Astrocyte (in vitro differentiated cells and primary cell): ENCODE results near the gene STON2. TPM values are rescaled to one million over a fixed set of nuclear protein-coding genes. Genes with fewer than 3 reads are reported as not detected.
"Not testable (repeated sequence)": the region's sequence is repeated elsewhere in the genome, so short reads cannot be mapped to it uniquely, and the experiment has no call there.

Experiments used
- DNase-seq: peaks from one replicate; pipeline ENCODE4 v3.0.0-alpha.2; 2010; ENCODE audit warnings: low read depth
- FAIRE-seq: peaks from 2 replicates; lab custom pipeline; 2011; peaks lifted over from hg19 to GRCh38; lab: Jason Lieb, UNC
- H2AFZ ChIP-seq: 2 replicates; pipeline ENCODE4 v1.6.0; 2012; ENCODE audit warnings: low read depth, low read length, inconsistent platforms
- H3K27ac ChIP-seq: 2 replicates; pipeline ENCODE4 v1.5.1; 2011; ENCODE audit warnings: low read depth, low read length, inconsistent platforms
- H3K27me3 ChIP-seq: 2 replicates; pipeline ENCODE4 v1.6.0; 2011; ENCODE audit warnings: low read length, inconsistent platforms; ENCODE audit not compliant: insufficient read depth
- H3K36me3 ChIP-seq: 2 replicates; pipeline ENCODE4 v1.5.1; 2011; ENCODE audit warnings: low read length, inconsistent platforms; ENCODE audit not compliant: insufficient read depth
- H3K4me1 ChIP-seq: 2 replicates; pipeline ENCODE4 v1.5.1; 2011; ENCODE audit warnings: low read length, inconsistent platforms; ENCODE audit not compliant: insufficient read depth
- H3K4me2 ChIP-seq: 2 replicates; pipeline ENCODE4 v1.6.0; 2012; ENCODE audit warnings: low read length, inconsistent platforms
- H3K4me3 ChIP-seq: 2 replicates; pipeline ENCODE4 v1.5.1; 2011; ENCODE audit warnings: low read depth, mild to moderate bottlenecking, low read length, inconsistent platforms; ENCODE audit not compliant: insufficient read depth
- H3K79me2 ChIP-seq: 2 replicates; pipeline ENCODE4 v1.6.0; 2012; ENCODE audit warnings: mild to moderate bottlenecking, low read length, inconsistent platforms; ENCODE audit not compliant: insufficient read depth
- H3K9ac ChIP-seq: 2 replicates; pipeline ENCODE4 v1.6.0; 2012; ENCODE audit warnings: mild to moderate bottlenecking, low read length, inconsistent platforms
- H3K9me3 ChIP-seq: 2 replicates; pipeline ENCODE4 v1.5.1; 2012; ENCODE audit warnings: low read depth, mild to moderate bottlenecking, low read length, inconsistent platforms; ENCODE audit not compliant: insufficient read depth
- H4K20me1 ChIP-seq: 2 replicates; pipeline ENCODE4 v1.6.0; 2012; ENCODE audit warnings: low read length, inconsistent platforms; ENCODE audit not compliant: insufficient read depth
- H3K27ac Mint-ChIP-seq: one replicate; pipeline ENCODE4 v1.8.0; 2021; ENCODE audit warnings: mild to moderate bottlenecking, mixed read lengths; ENCODE audit not compliant: unreplicated experiment
- H3K27me3 Mint-ChIP-seq: one replicate; pipeline ENCODE4 v1.8.0; 2021; ENCODE audit warnings: low read depth, mixed read lengths; ENCODE audit not compliant: unreplicated experiment
- H3K36me3 Mint-ChIP-seq: one replicate; pipeline ENCODE4 v1.8.0; 2021; ENCODE audit warnings: low read depth, mixed read lengths; ENCODE audit not compliant: unreplicated experiment
- H3K4me1 Mint-ChIP-seq: one replicate; pipeline ENCODE4 v1.8.0; 2021; ENCODE audit warnings: low read depth, mixed read lengths; ENCODE audit not compliant: unreplicated experiment
- H3K4me3 Mint-ChIP-seq: one replicate; pipeline ENCODE4 v1.8.0; 2021; ENCODE audit warnings: mild to moderate bottlenecking, moderate library complexity, mixed read lengths; ENCODE audit not compliant: unreplicated experiment
- H3K9me3 Mint-ChIP-seq: one replicate; pipeline ENCODE4 v1.8.0; 2021; ENCODE audit warnings: mild to moderate bottlenecking, mixed read lengths; ENCODE audit not compliant: unreplicated experiment
- CTCF ChIP-seq: IDR thresholded peaks from 2 replicates; pipeline ENCODE4 v1.5.1; 2011; ENCODE audit warnings: low read depth, mild to moderate bottlenecking, inconsistent platforms, low read length, moderate library complexity; ENCODE audit not compliant: insufficient read depth
- EZH2 ChIP-seq: IDR thresholded peaks from 2 replicates; pipeline ENCODE4 v1.6.1; 2012; ENCODE audit warnings: mild to moderate bottlenecking, low read length, inconsistent platforms; ENCODE audit not compliant: insufficient read depth
- total RNA-seq: library from RNA; stranded (reverse); gene quantifications from 2 replicates; pipeline ENCODE4 v1.2.1, GENCODE V29; 2021

STON2 gene
- total RNA-seq, 1 donor from 2014 or later, result 52.9 TPM

DNA sequence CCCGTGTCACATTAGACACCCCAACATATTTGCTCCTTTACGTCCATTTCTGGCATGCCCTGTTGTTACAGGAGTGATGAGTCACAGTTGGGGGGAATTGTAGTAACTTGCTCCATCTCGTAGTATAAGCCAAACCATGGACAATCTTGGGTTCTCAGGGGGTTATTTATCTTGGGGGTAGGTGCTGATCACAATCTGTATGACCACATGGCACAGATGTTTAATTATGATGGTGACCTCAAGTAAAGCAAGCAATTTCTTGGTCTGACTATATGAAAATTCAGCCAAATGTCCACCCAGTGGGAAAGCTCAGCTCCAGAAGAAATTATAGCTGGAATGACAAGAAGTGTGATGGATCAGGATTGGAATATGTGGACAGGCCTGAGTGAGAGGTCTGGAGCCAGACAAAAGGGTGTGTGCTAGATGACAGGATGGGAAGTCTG is 32.1 kb upstream of the STON2 start:
- Histone ChIP-seq H3K9ac (no peak overlapping the region), H3K4me3 (no peak overlapping the region), H3K4me1 (peaks cover 11% of the 10 kb centered on the region), H3K9me3 (no peaks in the 10 kb centered on the region), H3K27ac (no peak overlapping the region), H4K20me1 (no peaks in the 10 kb centered on the region), H2AFZ (no peak overlapping the region), H3K36me3 (no peaks in the 10 kb centered on the region), H3K27me3 (peaks cover 39% of the 10 kb centered on the region), H3K4me2 (no peak overlapping the region), H3K79me2 (no peaks in the 10 kb centered on the region)
- Mint-ChIP-seq H3K36me3 (no peaks in the 10 kb centered on the region), H3K27ac (no peak overlapping the region), H3K9me3 (peaks cover 5% of the 10 kb centered on the region), H3K27me3 (peaks cover 10% of the 10 kb centered on the region), H3K4me3 (no peak overlapping the region), H3K4me1 (peaks cover 6% of the 10 kb centered on the region)
- TF ChIP-seq CTCF (no peak), EZH2 (no peak)
- FAIRE-seq (no peak), DNase-seq (peak; percentile 51)

DNA sequence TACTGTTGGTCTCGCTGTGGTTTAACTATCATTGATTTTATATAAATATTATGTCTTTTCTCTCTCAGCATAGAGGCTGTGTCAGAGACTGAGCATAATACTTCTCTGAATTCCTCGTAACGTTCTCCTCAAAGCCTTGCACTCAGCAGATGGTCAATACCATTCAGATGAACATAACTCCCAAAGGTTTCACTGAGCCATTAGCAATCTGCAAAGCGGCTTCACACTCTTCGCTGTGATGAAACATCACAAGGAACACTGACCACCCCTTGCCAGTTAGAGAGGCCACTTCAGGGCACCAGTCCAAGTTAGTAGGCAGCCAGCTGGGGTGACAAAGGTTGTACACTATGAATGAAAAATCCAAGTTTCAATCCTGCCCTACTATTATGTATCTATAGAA is 30.1 kb upstream of the STON2 start:
- FAIRE-seq (no peak), DNase-seq (no peak)
- peaks cover 3% of the 10 kb centered on the region for H3K27me3 Mint-ChIP-seq
- H3K27ac Mint-ChIP-seq, result no peak overlapping the region
- Histone ChIP-seq H3K4me1 (peaks cover under 1% of the 10 kb centered on the region), H3K4me3 (no peak overlapping the region), H3K27me3 (peaks cover 25% of the 10 kb centered on the region), H3K9ac (no peak overlapping the region), H3K79me2 (no peaks in the 10 kb centered on the region), H2AFZ (no peak overlapping the region), H4K20me1 (no peaks in the 10 kb centered on the region), H3K9me3 (no peaks in the 10 kb centered on the region), H3K27ac (no peak overlapping the region), H3K4me2 (no peak overlapping the region), H3K36me3 (no peaks in the 10 kb centered on the region)
- TF ChIP-seq EZH2 (no peak), CTCF (no peak)
- H3K4me3 Mint-ChIP-seq, result no peak overlapping the region
- peaks cover 5% of the 10 kb centered on the region for H3K9me3 Mint-ChIP-seq
- no peaks in the 10 kb centered on the region for H3K36me3 Mint-ChIP-seq
- peaks cover 8% of the 10 kb centered on the region for H3K4me1 Mint-ChIP-seq

DNA sequence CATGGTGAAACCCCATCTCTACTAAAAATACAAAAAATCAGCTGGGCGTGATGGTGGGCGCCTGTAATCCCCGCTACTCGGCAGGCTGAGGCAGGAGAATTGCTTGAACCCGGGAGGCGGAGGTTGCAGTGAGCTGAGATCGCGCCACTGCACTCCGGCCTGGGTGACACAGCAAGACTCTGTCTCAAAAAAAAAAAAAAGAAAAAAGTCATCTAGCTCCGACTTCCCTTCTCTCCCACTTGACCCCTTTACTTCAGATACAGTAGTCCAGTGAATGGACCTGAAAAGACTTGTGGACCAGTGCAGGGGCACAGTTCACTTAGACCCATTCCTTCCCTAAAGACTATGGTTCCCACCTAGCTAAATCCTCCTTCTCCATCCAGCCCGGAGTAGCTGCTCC is 29.6 kb upstream of the STON2 start:
- H3K4me3 ChIP-seq, DNase-seq, H3K36me3 ChIP-seq, H3K27me3 Mint-ChIP-seq, H3K36me3 Mint-ChIP-seq, H3K9ac ChIP-seq, FAIRE-seq, H4K20me1 ChIP-seq, H3K79me2 ChIP-seq, H3K4me1 ChIP-seq, H3K9me3 Mint-ChIP-seq, H3K4me2 ChIP-seq, H3K27ac Mint-ChIP-seq, H3K27ac ChIP-seq, H2AFZ ChIP-seq, H3K9me3 ChIP-seq, H3K4me3 Mint-ChIP-seq, H3K4me1 Mint-ChIP-seq: not testable (repeated sequence)
- peaks cover 20% of the 10 kb centered on the region for H3K27me3 ChIP-seq
